HFFc6 (cell line): ENCODE results near the gene NOL7. TPM values are rescaled to one million over a fixed set of nuclear protein-coding genes. Genes with fewer than 3 reads are reported as not detected.

Source experiments
- DNase-seq: peaks from one replicate; pipeline ENCODE4 v3.0.0-alpha.2; 2018
- H3K27ac Mint-ChIP-seq: 2 replicates; pipeline ENCODE4 v1.8.0; 2020; ENCODE audit warnings: mild to moderate bottlenecking, mixed read lengths
- H3K27me3 Mint-ChIP-seq: 2 replicates; pipeline ENCODE4 v1.8.0; 2021; ENCODE audit warnings: mild to moderate bottlenecking, moderate library complexity, mixed read lengths; ENCODE audit not compliant: insufficient read depth
- H3K36me3 Mint-ChIP-seq: 2 replicates; pipeline ENCODE4 v1.8.0; 2021; ENCODE audit warnings: low read depth, mixed read lengths
- H3K4me1 Mint-ChIP-seq: 2 replicates; pipeline ENCODE4 v1.8.0; 2020; ENCODE audit warnings: low read depth, mixed read lengths
- H3K4me3 Mint-ChIP-seq: 2 replicates; pipeline ENCODE4 v1.8.0; 2020; ENCODE audit warnings: mild to moderate bottlenecking, moderate library complexity, mixed read lengths
- H3K9me3 Mint-ChIP-seq: 2 replicates; pipeline ENCODE4 v1.8.0; 2020; ENCODE audit warnings: mild to moderate bottlenecking, mixed read lengths
- total RNA-seq, 6 experiments: library from RNA; stranded (reverse); fragmentation: NEBNext Ultra II Directional; extraction: Animal tissue kit (Norgen Biotek cat#: 25700); gene quantifications; 2 replicates in 1 of 6; 3 replicates in 5 of 6; pipeline ENCODE4 v1.2.3, GENCODE V29; 2021
- TF ChIP-seq, protein P1 (sequence below): fragments of 200-600 bp; sonication (generic); IDR thresholded peaks from 2 replicates; pipeline ENCODE4 v1.5.0; 2021; ENCODE audit warnings: antibody characterized with exemption, mild to moderate bottlenecking

The NOL7 gene
- total RNA-seq, 6 experiments from 2014 or later = 68.4 to 89.6 (median 84.8) TPM

DNA sequence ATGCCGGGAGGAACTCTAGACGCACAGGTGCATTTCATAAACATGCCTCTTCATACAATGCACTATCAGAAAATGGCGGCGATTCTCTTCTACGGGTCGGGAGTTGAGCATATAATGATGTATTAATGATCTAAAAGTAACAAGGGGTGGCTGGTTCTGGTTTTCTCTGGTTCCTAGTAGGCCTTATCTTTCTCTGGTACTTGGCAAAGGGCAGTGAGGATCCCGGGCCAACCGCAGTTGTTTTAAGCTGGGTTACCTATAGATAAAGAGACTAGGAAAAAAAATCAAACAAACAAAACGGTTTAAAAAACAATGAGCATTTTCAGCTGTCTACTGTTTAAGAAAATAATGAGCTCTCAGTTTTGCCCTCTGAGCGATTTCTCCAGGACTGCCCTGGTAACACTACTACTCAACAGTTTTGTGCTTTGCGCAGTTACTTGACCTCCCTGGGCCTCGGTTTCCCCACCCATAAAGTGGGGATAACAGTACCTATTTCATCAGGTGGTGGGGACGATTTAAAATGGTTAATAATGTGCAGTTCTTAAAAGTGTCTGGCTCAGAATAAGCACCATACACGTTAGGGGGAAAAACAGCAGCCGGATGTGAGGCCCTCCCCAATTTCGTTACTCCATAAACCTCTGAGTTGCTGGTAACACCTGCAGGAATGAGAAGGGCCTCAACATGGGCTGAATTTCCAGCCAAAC lies 42.0 kb upstream of the NOL7 start:
- no peak for DNase-seq
- TF ChIP-seq, protein P1, sequence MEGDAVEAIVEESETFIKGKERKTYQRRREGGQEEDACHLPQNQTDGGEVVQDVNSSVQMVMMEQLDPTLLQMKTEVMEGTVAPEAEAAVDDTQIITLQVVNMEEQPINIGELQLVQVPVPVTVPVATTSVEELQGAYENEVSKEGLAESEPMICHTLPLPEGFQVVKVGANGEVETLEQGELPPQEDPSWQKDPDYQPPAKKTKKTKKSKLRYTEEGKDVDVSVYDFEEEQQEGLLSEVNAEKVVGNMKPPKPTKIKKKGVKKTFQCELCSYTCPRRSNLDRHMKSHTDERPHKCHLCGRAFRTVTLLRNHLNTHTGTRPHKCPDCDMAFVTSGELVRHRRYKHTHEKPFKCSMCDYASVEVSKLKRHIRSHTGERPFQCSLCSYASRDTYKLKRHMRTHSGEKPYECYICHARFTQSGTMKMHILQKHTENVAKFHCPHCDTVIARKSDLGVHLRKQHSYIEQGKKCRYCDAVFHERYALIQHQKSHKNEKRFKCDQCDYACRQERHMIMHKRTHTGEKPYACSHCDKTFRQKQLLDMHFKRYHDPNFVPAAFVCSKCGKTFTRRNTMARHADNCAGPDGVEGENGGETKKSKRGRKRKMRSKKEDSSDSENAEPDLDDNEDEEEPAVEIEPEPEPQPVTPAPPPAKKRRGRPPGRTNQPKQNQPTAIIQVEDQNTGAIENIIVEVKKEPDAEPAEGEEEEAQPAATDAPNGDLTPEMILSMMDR = no peak
- Mint-ChIP-seq H3K4me1 (peaks cover 18% of the 10 kb centered on the region), H3K27ac (peak overlapping the region; percentile 92), H3K36me3 (peaks cover 9% of the 10 kb centered on the region; the same call in 1 of the 2 replicates), H3K4me3 (peak overlapping the region; percentile 92), H3K9me3 (no peaks in the 10 kb centered on the region), H3K27me3 (peaks cover 2% of the 10 kb centered on the region)

DNA sequence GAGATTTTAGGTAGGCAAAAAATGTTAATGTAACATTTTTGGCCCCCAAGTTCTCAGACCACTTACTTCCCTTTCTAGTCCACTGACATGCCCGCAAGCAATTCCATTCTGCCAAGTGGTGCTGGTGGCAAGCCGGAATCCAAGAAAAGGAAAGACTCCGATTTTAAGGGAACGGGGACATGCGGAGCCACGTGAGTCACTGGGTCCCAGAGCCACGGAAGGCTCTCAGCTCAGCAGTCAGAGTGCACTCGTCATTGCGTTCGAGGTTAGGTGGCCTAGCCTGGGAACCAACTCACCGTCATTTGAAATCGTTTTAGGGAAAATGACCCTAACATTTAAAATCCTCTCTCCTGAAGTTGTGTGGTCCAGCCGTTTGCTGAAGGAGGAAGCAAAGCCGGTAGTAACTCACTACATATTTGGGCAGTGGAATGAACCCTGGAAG lies 41.4 kb upstream of the NOL7 start:
- H3K27ac Mint-ChIP-seq = peak overlapping the region; percentile 92
- H3K36me3 Mint-ChIP-seq = peaks cover 9% of the 10 kb centered on the region; the same call in 1 of the 2 replicates
- peak; percentile 20 for DNase-seq
- no peaks in the 10 kb centered on the region for H3K9me3 Mint-ChIP-seq
- TF ChIP-seq, protein P1 = no peak
- H3K27me3 Mint-ChIP-seq = peaks cover 2% of the 10 kb centered on the region
- H3K4me3 Mint-ChIP-seq = peak overlapping the region; percentile 92
- peaks cover 18% of the 10 kb centered on the region for H3K4me1 Mint-ChIP-seq

DNA sequence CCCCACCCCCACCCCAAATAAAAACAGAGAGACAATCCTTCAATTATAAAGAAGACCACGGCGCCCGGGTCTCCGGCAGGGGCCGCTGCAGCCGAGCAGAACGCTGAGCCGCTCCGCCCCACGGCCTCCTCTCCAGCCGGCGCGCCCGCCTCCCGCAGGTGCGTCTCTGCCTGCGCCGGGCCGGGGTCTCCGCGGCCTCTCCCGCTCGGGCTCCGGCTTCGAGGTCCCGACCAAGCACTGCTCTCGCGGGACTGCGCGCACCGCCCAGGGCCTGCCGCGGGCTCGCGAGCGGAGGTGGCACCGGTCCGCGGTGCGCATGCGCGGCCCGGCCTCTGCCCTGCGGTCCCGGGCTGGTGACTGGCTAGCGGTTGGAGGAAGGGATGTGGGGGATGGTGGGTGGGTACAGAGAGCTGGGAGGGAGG lies 41.0 kb upstream of the NOL7 start:
- TF ChIP-seq, protein P1 = peak; percentile 66
- peaks cover 9% of the 10 kb centered on the region; the same call in 1 of the 2 replicates for H3K36me3 Mint-ChIP-seq
- peaks cover 2% of the 10 kb centered on the region for H3K27me3 Mint-ChIP-seq
- peak; percentile 83 for DNase-seq
- H3K9me3 Mint-ChIP-seq = no peaks in the 10 kb centered on the region
- peak overlapping the region; percentile 94 for H3K27ac Mint-ChIP-seq
- peak overlapping the region; percentile 96 for H3K4me3 Mint-ChIP-seq
- H3K4me1 Mint-ChIP-seq = peaks cover 18% of the 10 kb centered on the region

DNA sequence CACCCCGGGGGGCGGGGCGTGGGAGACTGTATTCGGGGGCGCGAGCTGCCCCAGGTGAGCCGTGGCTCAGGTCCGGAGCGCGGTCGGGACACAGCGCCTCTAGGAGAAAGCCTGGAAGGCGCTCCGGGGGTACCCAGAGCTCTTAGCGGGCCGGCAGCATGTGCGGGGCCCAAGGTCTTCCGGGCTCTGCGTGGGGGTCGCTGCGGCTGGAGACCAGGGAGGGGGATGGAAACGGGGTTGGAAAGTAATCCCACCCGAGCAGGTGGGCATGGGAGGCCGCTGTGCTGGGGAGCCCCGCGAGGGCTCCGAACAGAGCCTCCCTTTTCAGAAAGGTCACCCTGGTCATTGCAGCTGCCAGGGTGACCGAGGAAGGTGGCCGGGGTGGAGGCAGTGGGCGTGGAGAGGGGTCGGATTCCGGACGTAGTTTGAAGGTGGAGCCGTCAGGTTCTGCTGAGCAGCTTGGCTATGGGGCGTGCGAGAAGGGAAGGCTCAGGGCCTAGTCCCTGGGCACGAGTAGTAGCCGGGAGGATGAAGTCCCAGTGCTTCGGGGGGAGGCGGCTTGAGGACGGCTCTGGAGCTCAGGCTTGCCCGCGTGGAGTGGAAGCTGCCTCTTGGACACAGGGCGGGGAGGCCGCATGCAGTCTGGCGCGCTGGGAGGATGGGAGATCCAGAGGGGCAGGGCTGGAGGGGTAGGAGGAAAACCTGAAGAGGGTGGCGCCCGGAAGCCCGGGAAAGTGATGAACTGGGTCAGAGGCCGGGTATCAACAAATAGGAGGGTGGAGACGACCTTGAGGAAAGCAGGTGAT lies 40.4 kb upstream of the NOL7 start, which contains the start of gene SIRT5:
Gene SIRT5, plus strand, starts transcription at position 31 of the 806 bp plus-strand sequence. CDS start 9,510 bp downstream, outside the sequence.
- Mint-ChIP-seq H3K27me3 (peaks cover 2% of the 10 kb centered on the region), H3K27ac (peak within 1 kb of the TSS; percentile 94), H3K9me3 (no peaks in the 10 kb centered on the region), H3K4me1 (peaks cover 18% of the 10 kb centered on the region), H3K4me3 (peak within 1 kb of the TSS; percentile 96), H3K36me3 (peaks cover 9% of the 10 kb centered on the region; the same call in 1 of the 2 replicates)
- TF ChIP-seq, protein P1 = no peak
- DNase-seq = peak; percentile 81

DNA sequence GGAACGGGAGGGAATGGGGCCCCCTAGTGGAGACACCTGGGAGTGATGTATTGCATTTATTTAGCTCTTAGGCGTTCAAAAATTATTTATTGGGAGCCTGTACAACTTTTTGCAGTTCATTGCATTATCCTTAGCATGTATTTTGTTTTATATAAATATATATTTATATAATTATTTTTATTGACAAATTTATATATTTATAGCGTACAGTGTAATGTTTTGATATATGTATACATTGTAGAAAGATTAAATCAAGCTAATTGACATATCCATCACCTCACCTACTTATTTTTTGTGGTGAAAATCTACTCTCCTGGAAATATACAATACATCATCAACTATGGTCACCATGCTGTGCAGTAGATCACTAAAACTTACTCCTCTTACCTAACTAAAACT lies 39.8 kb upstream of the NOL7 start:
- no peak for DNase-seq
- Mint-ChIP-seq H3K27me3 (peaks cover 2% of the 10 kb centered on the region), H3K27ac (peak overlapping the region; percentile 94), H3K9me3 (no peaks in the 10 kb centered on the region), H3K4me3 (peak overlapping the region; percentile 96), H3K36me3 (peaks cover 11% of the 10 kb centered on the region; the same call in 1 of the 2 replicates), H3K4me1 (peaks cover 18% of the 10 kb centered on the region)
- TF ChIP-seq, protein P1 = peak; percentile 95
